Endothelial cell (in vitro differentiated cells): ENCODE measurements around the gene DOK6. TPM values are rescaled to one million over a fixed set of nuclear protein-coding genes. Genes with fewer than 3 reads are reported as not detected.
A peak's percentile ranks its signal among the peaks of the same experiment; 100 is the strongest.

Experiments
- DNase-seq: peaks from one replicate; pipeline ENCODE4 v3.0.0; 2021; ENCODE audit warnings: low spot score
- H3K27ac Mint-ChIP-seq: one replicate; pipeline ENCODE4 v1.8.0; 2021; ENCODE audit warnings: mixed read lengths, inconsistent platforms; ENCODE audit not compliant: unreplicated experiment
- H3K27me3 Mint-ChIP-seq: one replicate; pipeline ENCODE4 v1.8.0; 2021; ENCODE audit warnings: mild to moderate bottlenecking, moderate library complexity, mixed read lengths, inconsistent platforms; ENCODE audit not compliant: unreplicated experiment
- H3K36me3 Mint-ChIP-seq: one replicate; pipeline ENCODE4 v1.8.0; 2021; ENCODE audit warnings: mild to moderate bottlenecking, low read depth, mixed read lengths, inconsistent platforms; ENCODE audit not compliant: unreplicated experiment
- H3K4me1 Mint-ChIP-seq: one replicate; pipeline ENCODE4 v1.8.0; 2021; ENCODE audit warnings: mild to moderate bottlenecking, mixed read lengths, inconsistent platforms; ENCODE audit not compliant: unreplicated experiment
- H3K4me3 Mint-ChIP-seq: one replicate; pipeline ENCODE4 v1.8.0; 2021; ENCODE audit warnings: mild to moderate bottlenecking, mixed read lengths, inconsistent platforms; ENCODE audit not compliant: unreplicated experiment
- H3K9me3 Mint-ChIP-seq: one replicate; pipeline ENCODE4 v1.8.0; 2021; ENCODE audit warnings: mixed read lengths, inconsistent platforms; ENCODE audit not compliant: unreplicated experiment
- total RNA-seq: library from RNA; stranded (reverse); fragmentation: NEBNext Ultra II Directional; extraction: Animal tissue kit (Norgen Biotek cat#: 25700); gene quantifications from one replicate; pipeline ENCODE4 v1.2.1, GENCODE V29; 2021; ENCODE audit not compliant: unreplicated experiment
- TF ChIP-seq, protein P1 (sequence below): fragments of 200-600 bp; sonication (generic); IDR thresholded peaks from one replicate; pipeline ENCODE4 v1.5.0; 2021; ENCODE audit warnings: antibody characterized with exemption; ENCODE audit not compliant: unreplicated experiment

DOK6 gene
- total RNA-seq, 1 donor from 2014 or later = 2.2 TPM

DNA sequence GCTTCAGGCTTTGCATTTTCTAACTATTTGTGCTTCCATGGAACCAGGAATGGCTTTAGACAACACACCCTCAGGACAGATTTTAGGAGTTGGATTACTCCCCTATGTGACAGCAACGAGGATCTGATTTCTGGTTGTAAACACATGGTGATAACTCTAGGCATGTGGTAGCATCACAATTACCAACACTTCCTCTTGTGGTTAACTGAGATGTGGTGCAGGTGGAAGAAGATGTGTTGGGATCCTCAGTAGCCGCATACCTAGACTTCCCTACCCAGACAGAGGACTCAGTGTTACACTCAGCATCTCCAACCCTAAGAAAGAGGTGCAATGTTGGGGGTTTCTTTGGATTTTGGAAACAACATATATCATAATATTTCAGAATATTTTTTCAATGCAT lies 234.8 kb downstream of the DOK6 start:
- TF ChIP-seq, protein P1, sequence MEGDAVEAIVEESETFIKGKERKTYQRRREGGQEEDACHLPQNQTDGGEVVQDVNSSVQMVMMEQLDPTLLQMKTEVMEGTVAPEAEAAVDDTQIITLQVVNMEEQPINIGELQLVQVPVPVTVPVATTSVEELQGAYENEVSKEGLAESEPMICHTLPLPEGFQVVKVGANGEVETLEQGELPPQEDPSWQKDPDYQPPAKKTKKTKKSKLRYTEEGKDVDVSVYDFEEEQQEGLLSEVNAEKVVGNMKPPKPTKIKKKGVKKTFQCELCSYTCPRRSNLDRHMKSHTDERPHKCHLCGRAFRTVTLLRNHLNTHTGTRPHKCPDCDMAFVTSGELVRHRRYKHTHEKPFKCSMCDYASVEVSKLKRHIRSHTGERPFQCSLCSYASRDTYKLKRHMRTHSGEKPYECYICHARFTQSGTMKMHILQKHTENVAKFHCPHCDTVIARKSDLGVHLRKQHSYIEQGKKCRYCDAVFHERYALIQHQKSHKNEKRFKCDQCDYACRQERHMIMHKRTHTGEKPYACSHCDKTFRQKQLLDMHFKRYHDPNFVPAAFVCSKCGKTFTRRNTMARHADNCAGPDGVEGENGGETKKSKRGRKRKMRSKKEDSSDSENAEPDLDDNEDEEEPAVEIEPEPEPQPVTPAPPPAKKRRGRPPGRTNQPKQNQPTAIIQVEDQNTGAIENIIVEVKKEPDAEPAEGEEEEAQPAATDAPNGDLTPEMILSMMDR = no peak
- no peak overlapping the region for H3K4me3 Mint-ChIP-seq

DNA sequence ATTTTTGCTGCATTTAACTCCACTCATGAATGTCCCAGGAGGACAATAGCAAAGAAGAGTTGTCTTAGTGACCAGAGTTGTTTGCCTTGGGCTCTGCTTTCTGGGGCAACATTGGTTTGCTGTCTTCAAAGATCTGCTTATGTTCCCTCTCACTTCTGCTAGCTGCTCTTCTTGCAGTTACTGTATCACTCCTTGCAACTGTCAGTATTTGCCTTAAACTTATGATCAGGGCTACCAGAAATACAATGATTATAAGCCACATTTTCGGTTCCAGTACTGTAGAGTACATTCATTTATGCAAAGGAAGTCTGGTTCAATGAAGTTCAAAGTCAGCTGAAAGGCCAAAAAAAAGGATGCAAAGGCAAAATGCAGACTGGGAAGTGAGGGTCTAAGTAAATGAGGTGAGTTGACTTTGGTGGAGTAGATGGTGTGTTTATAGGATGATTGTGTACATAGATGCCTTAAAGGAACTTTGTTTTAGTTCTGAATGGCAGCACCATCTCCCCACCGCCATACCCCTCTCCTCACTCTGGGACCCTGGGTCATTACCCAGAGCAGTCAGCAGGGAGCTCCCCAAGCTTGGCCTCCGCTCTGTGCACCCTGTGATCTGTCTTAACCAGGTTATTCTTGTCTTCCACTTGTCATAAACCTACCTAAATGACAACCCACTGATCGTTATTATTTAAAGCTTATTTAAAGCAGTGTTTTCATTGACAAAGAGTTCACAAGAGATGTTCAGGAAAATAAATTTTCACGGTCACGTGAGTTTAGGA lies 236.0 kb downstream of the DOK6 start:
- Mint-ChIP-seq H3K27ac (no peak overlapping the region), H3K36me3 (no peaks in the 10 kb centered on the region), H3K4me3 (no peak overlapping the region), H3K4me1 (no peaks in the 10 kb centered on the region), H3K27me3 (no peaks in the 10 kb centered on the region), H3K9me3 (no peaks in the 10 kb centered on the region)
- TF ChIP-seq, protein P1 = no peak
- peak; percentile 16 for DNase-seq

More for the DNA sequence above, 234.8 kb downstream of the DOK6 start:
- no peak for DNase-seq
- Mint-ChIP-seq H3K9me3 (no peaks in the 10 kb centered on the region), H3K4me1 (no peaks in the 10 kb centered on the region), H3K36me3 (no peaks in the 10 kb centered on the region), H3K27ac (no peak overlapping the region), H3K27me3 (no peaks in the 10 kb centered on the region)

DNA sequence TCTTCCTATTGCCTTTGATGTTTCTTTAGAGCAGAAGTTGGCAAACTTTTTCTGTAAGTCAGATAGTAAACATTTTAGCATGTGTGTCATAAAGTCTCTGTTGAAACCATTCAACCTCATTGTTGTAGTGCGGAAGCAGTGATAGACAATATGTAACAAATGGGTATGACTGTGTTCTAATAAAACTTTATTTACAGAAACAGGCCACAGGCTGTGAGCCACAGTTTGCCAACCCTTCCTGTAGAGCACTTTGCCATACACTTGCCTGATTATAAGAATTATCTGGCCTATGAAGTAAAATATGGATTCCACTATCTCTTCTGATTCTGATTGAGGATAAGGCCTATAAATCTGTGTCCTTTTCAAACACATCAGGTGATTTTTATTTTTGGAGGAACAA lies 237.4 kb downstream of the DOK6 start:
- Mint-ChIP-seq H3K4me1 (no peaks in the 10 kb centered on the region), H3K27me3 (no peaks in the 10 kb centered on the region), H3K27ac (no peak overlapping the region), H3K9me3 (no peaks in the 10 kb centered on the region), H3K4me3 (no peak overlapping the region), H3K36me3 (no peaks in the 10 kb centered on the region)
- DNase-seq = no peak
- TF ChIP-seq, protein P1 = no peak

DNA sequence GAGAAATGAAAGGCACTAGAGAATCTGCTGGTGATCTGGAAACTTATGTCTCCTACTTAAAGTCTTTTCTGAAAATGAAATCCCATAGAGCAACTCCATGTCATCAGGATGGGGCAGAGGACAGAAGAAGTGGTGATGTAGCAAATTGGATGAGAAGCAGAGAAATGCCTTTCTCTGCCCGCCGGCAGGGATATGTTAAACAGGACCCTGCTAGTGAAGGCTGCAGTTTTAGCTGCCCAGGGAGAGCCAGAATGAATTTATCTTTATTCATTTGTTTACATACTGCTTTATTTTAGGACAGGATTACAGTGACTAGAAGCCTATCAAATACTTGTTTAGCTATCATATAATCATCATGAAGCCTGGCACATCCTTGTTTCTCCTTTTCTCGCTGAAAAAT lies 247.0 kb downstream of the DOK6 start:
- H3K36me3 Mint-ChIP-seq = no peaks in the 10 kb centered on the region
- no peaks in the 10 kb centered on the region for H3K4me1 Mint-ChIP-seq
- no peaks in the 10 kb centered on the region for H3K9me3 Mint-ChIP-seq
- no peak overlapping the region for H3K4me3 Mint-ChIP-seq
- DNase-seq = no peak
- H3K27me3 Mint-ChIP-seq = no peaks in the 10 kb centered on the region
- TF ChIP-seq, protein P1 = no peak
- H3K27ac Mint-ChIP-seq = no peak overlapping the region

DNA sequence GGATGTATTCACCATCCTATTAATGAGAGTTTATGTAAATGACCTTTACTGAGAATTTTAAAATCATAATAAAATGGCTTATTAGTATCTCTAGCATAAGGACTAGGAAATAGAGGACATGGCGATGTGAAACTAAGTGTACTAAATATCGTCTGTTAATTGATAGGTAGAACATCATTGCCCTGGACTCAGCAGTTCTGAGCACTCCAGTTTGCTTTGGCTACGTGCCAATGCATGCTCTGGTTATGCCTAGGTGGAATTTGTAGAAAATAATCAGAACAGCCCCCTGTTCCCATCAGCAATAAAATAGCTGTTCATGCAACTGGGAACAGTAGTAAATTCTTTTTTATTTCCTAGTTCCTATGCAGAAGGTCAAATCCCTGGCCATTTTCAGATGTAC lies 247.8 kb downstream of the DOK6 start:
- no peak for DNase-seq
- H3K4me1 Mint-ChIP-seq = no peaks in the 10 kb centered on the region
- H3K27me3 Mint-ChIP-seq = no peaks in the 10 kb centered on the region
- H3K9me3 Mint-ChIP-seq = no peaks in the 10 kb centered on the region
- H3K27ac Mint-ChIP-seq = no peak overlapping the region
- TF ChIP-seq, protein P1 = no peak
- H3K4me3 Mint-ChIP-seq = no peak overlapping the region
- no peaks in the 10 kb centered on the region for H3K36me3 Mint-ChIP-seq
